Umbilical cord (tissue), 2 donors: Measurements from ENCODE around the gene H2AZ2. TPM values are rescaled to one million over a fixed set of nuclear protein-coding genes. Genes with fewer than 3 reads are reported as not detected.
"Not testable (repeated sequence)": the region's sequence is repeated elsewhere in the genome, so short reads cannot be mapped to it uniquely, and the experiment has no call there.

Experiments used
- DNase-seq: peaks from one replicate; pipeline ENCODE4 v3.0.0-alpha.2; 2015; ENCODE audit warnings: low spot score
- total RNA-seq: library from RNA; depleted of rRNA; stranded (reverse); fragments of >200 nt; gene quantifications from one replicate; pipeline ENCODE4 v1.2.3, GENCODE V29; 2014; ENCODE audit warnings: low replicate concordance; ENCODE audit not compliant: insufficient read depth

The H2AZ2 gene
- total RNA-seq: 117 TPM

DNA sequence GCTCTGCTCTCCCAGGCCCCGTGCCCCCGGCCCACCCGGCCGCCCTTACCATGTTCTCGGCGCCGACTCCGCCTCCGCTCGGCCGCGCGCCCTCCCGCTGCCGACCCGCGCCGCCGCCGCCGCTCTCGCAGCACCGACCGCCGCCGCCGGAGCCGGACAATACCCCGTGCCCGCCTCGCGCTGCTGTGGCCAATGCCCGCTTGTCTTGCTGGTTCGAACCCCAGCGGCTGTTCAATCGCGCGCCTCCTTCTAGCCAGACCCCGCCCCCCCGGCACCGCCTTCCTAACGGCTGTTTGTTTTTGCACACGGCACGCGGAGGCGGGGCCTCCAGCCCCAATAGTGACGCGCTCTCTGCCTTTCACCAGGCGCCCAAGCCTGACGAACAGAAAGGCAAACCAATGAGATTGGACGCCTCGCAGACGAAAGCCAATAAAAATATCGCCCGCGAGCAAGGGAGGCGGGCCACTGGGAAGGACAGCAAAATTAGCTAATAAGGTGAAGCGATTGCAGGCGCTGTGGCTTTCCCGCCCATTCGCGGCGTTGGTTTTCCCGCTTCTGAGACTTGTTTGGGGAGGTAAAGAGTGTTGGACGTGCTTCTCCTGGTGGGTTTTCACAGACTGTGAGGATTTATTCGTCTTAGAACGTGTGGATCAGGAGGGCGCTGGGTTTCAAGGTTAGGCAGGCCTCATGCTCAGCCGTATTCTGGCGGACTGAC lies at the start of gene H2AZ2:
Gene H2AZ2 (minus strand): TSS at position 168 of the 715 bp plus-strand sequence. CDS start 116 bp downstream, at position 52.
- DNase-seq: peak; percentile 100

DNA sequence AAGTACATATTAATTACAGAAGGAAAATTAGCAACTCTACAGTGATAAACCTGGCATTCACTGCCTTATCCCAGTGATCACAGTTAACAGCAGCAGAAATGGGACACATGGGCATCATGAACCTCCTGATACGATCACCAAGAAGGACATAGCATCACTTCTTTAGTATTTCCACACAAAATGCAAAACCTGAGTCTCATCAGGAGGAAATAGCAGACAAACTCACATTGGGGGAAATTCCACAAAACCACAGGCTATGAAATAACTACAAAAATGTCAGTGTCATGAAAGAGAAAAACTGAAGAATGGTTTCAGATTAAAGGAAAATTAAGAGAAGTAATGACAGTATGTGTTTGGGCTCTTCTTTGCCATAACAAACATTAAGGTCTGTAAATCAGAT lies 49.4 kb upstream of the H2AZ2 start:
- no peak for DNase-seq

DNA sequence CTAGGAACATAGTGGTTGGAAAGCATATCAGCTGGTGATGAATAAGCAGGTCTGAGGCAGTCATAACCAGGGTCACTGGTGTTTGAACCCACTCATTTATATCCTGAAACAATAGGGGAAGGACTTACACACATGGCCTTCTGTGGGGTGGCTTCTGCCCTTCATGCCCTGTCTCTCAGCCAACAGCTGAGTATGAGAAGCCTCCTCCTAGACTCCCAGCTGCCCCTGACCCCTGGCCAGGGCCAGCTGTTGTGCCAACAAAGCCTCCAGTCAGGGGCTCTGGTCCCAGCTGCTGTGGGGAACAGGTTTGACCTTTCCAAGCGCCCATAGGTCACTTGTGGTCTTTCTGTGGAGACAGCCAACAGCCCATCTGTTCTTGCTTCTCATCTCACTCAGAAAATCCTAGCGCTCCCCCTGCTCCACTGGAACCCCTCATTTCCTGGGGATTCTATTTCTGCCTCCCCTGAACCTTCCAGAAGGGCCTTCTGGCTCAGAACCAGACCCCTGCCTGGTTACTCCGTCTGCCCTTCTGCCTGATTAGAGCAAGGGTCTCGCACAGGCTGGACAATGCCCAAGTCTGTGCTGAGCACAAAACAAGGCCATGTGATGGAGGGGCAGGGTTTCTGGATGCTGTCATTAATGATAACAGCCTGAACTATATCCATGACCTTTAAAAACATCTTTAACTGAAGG lies 47.1 kb upstream of the H2AZ2 start:
- DNase-seq: no peak

DNA sequence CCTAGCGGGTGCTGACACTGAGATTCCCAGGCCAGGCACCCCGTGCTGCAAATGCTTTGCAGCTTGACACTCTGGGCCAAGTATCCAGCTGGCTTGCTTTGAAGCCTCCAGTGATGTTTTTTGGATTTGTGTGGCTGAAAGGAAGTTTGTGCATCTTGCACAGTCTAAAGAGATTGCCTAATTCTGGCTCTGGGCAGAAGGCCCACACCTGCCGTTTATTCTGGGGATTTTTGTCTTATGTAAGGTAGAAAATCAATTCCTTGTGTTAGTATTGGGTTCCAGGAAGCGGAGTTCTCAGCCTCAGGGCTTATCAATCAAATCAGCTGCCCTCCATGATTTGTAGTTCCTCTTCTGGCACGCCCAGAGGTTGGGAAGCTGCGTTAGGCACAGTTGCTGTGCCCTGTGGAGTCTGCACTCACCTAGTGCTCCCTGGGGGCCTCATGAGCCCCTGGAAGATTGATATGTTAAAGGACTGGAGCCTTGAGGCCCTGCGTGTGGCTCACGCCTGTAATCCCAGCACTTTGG lies 45.9 kb upstream of the H2AZ2 start:
- no peak for DNase-seq

DNA sequence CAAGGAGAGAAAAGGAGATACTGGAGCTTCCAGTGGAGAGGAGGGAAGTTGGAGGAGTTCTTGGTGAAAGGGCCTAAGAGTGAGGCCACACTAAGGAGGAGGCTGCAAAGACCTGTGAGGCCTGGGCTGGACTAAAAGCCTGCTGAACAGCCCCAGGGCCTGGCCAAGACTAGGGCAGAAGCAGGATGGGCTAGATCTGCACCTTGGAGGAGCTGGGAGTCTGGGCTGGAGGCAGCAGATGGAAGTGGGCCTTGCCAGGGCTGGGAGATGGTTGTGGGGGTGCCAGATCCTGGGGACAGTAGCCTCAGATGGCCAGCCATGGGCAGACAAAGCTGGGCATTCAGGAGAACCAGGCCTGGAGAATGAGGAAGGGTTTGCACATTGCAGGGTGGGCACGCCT lies 43.9 kb upstream of the H2AZ2 start:
- DNase-seq: no peak

DNA sequence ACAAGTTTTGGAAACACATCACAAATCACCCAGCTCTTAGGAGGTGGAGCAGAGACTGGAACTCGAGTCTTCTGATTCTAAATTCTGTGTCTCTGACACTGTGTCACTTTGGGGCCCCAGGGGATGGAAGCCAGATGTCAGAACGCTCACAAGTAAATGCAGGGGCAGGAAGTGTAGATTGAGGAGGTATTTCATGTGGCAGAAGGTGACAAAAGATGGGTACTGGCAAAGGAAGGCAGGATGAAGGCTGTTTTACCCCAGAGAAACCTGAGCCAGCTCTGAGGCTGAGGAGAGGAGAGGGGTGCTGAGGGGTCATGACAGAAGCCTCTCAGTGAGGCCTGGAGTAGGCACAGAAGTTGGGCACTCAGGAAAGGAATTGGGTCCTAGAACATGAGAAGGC lies 43.5 kb upstream of the H2AZ2 start:
- DNase-seq: no peak

DNA sequence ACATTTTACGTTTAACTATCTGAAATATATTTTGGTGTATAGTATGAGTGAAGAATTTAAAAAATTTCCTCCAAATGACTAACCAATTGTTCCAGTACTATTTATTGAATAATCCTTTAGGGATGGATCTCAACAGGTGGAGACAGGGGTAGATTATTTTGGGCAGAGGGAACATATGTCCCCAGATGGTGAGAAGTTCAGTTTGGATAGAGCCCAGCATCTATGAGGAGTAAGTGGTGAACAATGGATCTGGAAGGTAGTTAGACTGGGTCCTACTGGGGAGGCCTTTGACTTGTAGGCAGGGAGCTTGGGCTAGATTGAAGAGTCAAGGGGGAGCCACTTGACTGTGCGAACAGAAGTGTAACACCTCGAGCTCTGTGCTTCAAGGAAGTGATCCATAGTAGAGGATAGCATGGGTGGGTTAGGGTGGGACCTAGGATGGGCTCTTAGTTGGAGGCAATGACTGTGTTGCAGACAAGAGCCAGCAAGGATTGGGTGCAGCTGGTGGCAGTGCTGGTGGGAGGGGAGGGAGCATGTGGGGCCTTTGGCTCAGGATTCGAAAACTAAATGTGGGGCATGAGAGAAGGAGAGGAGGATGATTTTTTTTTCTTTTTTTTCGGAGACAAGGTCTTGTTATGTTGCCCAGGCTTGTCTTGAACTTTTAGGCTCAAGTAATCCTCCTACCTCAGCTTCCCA lies 41.3 kb upstream of the H2AZ2 start:
- DNase-seq: no peak

DNA sequence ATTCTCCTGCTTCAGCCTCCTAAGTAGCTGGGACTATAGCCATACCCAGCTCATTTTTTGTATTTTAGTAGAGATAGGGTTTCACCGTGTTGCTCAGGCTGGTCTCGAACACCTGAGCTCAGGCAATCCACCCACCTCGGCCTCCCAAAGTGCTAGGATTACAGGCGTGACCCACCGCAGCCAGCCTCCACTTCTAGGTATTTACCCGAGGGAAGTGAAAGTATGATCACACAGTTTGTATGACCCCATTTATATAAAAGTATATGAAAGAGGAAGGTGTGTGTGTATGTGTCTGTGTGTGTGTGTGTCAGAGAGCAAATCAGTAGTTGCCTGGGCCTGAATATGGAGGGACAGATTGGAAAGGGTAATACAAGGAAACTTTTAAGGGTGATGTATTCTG lies 39.4 kb upstream of the H2AZ2 start:
- no peak for DNase-seq

DNA sequence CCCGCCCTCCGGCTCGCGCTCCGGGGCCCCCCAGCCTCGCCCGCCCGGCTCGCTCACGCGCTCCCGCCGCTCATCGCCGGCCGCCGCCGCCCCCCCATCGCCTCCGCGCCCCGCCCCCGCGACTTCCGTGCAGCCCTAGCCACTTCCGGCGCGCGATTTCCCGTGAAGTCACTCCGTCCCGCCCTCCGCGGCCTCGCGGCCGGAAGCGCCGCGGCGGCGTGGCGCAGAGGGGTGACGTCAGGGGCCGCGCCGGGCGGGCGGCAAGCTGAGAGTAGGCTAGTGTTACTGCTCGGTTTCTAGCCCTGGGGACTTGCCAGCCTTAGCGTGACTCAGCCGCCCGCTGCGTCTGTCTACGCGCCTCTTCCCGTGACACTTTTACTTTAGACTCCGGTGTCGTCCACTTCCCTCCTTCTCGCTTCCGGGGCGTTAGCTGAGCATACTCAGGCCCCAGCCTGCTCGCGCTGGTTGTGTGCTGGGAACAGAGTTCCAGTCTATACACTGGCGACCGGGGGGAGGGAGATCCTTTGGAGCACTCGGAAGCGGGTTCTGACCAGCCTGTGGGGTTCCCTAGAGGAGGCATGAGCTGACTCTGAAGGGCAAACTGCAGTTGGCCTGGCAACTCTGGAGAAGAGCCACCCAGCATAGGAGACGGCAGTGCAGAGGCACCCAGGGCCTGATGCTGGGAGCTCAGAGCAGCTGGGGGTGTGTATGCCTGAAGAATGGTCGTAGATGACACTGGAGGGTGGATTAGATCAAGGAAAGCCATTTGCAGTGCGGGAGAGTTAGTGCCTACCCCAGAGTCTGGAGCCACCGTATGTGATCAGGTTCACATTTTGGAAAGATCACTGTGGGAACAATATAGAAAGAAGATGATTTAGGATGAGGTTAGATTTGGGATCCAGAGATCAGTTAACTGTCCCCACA lies 37.8 kb upstream of the H2AZ2 start, which contains the start of gene PURB:
Gene PURB (minus strand): TSS at position 137 of the 924 bp plus-strand sequence. CDS start 182 bp downstream, outside the sequence.
- peak; percentile 92 for DNase-seq

DNA sequence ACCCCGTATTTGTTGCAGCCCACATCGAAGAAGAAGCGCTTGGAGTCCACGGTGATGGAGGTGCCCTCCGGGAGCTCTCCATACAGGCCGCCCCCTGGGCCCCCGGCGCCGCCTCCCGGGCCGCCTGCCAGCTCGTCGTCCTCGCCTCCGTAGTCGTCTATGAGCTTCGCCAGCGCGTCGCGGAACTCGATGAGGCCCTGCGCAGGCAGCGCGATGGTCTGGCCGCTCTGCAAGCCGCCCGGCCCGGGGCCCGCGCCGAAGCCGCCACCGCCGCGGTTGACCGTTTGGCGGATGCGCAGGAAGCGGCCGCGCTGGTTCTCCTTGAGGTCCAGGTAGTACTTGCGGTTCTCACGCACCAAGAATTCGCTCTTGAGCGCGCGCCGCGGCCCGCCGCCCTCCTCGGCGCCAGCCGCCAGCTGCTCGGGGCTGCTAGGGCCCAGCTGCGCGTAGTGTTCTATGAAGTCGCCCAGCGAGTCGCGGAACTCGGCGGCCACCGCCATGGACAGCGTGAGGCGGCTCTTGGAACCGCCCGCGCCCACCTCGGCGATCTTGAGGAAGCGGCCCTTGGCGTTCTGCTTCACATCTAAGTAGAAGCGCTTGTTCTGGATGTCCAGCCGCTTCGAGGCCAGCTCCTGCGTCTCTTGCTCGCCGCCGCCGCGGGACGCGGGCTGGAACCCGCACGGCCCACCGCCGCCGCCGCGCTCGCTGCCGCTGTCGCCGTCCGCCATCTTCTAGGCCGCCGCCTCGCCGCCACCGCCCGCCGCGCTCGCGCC lies 36.9 kb upstream of the H2AZ2 start:
- DNase-seq: peak; percentile 81

DNA sequence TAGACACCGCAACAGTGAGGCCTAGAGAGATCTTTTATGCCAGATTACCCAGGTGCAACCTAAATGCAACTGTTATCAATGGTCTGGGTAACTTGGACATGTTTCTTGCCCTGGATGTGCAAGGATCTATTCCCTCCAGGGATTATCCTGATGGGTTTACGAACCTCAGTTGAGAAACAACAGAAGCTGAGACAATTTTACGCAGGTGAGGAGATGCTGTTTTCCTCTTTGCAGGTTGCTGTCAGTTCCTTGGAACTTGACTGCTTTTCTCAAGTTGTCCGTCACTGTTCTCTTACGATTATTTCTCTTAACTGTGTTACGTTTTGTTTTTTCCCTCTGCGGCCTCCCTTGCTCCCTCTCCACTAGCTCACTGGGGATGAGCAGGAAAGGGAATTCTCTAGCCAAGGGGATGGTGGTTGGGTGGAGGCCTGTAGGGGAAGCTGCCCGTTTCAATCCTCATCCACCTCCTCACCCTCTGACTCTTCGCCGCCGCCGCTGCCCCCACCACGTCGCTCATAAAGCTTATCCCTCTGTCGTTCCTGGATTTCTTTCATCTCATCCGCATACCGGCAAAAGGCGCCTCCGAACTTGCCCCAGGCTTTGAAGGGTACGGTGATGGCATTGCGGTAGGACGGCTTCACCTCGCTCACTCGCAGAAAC lies 36.2 kb upstream of the H2AZ2 start:
- no peak for DNase-seq

DNA sequence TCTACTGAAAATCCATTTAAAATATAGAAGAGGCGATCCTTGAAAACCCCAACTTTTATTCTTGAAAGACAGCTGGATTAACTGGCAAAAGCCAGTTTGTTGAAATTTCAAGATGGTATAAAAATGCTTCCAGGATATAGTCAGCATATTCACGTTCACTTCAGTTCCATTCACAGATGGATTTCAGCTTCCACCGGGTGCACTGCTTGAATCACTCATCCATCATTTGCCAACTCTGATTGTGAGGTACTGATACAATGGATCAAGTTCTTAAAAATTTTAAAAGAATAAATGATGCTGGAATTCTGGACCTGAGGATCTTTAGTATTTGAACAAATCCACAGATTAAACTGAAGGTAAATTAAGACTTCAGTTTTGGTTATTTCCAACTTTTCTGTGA lies 35.0 kb upstream of the H2AZ2 start:
- DNase-seq: no peak

DNA sequence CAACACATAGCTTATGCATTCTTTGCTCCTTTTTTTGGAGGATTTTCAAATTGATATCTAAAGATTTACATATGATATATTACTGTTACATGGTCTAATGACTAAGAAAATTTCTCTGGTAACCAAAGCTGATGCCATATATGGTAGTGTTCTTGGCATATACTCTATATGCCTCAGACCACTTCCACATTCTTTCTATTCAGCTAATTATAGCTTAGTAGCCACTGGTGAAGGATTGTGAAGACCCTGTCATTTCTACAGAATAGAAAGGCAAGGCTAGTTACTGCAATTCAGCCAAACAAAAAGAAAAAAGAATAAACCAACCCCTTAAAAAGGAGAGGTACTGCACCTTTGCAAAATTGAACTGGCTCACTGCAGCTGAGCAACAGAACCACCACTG lies 33.7 kb upstream of the H2AZ2 start:
- peak; percentile 74 for DNase-seq

DNA sequence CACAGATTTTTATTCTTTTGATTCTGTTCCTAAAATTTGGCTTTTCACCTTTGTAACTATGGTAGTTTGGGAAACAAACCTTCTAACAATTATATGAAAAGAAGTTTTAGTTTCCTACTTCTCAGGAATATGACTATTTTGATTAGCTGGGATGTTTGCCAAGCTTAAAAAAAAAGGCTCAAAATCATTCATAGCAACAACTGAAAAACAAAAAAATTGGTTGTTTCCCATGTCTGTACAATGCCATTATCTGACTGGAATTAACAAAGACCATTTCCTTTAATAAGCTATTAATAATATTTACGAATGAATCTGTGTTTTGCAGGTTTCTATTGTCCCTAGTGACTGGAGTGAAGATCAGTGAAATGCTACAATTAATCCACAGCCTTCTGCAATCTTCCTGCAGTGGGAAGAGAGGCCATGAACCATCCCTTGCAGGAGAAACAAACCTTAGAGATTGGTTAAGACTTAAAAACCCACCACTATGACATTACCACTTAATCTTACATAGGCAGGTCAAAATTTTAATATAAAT lies 33.2 kb upstream of the H2AZ2 start:
- DNase-seq: no peak

DNA sequence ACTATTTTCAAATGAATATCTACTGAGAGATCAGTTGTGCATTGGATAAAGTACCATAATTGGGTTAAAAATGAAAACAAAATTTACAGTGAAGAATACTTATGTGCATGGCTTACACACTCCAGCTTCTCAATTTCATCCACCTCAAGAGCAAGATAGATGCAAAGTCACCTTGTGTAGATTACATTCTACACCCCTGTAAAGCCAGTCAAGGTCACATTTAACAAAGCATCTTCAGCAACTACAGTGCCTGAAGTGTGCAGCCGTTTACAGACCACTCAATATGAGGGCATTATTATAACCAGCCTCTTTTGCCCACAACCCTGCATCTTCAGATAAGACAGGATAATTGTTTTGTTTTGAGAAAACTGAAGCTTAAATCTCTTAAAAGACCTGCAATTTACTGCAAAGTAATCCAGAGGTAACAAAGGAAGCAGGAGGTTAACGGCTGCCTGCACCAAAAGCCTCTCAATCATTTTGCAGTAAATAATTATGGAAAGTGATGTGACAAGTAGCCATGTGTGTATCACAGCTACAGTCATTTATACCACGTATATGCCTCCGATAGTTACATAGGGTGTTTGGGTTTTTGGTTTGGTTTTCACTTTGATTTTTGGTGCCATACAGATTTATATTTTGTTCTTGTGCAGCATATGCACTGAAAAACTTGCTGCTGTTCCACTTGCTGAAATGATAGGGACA lies 32.6 kb upstream of the H2AZ2 start:
- DNase-seq: no peak

DNA sequence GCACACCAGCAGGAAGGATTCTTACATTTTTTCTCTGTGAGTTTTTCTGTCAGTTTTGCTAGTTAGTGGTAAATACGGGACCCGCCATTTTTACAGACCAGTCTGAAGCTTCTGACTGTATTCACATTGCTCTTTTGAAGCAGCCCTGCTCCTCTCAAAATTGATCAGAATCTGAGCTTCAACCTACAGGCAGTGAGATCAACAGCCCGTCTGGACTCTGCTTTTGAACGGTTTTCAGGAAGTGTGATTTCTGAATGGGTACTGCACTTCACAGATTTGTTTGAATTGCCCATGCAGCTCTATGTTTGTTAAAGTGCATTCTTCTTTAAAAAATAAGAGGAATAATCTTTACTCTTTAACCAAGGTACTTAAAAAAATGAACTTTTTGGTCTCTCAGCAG lies 28.5 kb upstream of the H2AZ2 start:
- no peak for DNase-seq

DNA sequence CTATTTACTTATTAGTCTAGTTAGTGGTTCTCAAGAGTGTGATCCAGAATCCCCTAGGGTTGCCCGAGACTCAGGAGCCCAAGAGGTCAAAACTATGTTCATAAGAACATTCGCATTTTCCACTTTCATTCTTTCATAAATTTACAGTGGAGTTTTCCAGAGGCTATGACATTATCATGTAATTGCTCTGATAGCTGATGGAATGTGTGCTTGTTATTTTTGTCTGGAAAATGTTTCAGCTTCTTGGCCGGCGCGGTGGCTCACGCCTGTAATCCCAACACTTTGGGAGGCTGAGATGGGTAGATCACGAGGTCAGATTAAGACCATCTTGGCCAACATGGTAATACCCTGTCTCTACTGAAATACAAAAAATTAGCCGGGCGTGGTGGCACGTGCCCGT lies 27.4 kb upstream of the H2AZ2 start:
- DNase-seq: peak; percentile 55

DNA sequence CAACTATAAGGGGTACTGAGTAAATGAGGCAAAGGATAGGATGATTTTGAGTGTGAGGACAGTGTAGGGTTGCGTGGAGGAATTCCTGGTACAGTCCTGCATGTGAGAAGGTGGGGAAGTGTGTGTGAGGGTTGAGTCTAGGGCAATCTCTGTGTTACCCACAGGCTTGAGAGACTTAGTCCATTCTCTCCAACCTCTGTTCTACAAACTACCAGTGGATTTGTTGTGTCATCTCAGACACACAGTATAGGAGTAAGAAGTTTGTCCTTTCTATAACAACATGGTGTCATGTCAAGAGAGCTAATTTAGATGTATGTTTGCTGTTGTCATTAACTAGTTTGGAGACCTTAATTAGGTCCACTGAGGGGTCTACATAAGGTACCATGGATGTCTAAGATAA lies 24.9 kb upstream of the H2AZ2 start:
- no peak for DNase-seq

DNA sequence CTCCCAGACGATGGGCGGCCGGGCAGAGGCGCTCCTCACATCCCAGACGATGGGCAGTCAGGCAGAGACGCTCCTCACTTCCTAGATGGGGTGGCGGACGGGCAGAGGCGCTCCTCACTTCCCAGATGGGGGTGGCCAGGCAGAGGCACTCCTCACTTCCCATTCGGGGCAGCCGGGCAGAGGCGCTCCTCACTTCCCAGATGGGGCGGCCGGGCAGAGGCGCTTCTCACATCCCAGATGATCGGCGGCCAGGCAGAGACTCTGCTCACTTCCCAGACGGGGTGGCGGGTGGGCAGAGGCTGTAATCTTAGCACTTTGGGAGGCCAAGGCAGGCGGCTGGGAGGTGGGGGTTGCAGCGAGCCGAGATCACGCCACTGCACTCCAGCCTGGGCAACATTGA lies 24.0 kb upstream of the H2AZ2 start:
- not testable (repeated sequence) for DNase-seq
